A673 (cell line): ENCODE data around the gene FGFR1OP2. TPM values are rescaled to one million over a fixed set of nuclear protein-coding genes. Genes with fewer than 3 reads are reported as not detected.

Experiments used
- BruUV-seq: library from RNA; stranded (reverse); fragments of 400-500 nt; replicated peaks from 2 replicates; lab custom pipeline; 2021; lab: Mats Ljungman, UMichigan
- CTCF ChIA-PET: fragments of 300-600 bp; sonication (Branson Sonifier 250); formaldehyde crosslinking; loops from one replicate; lab custom pipeline; 2022; ENCODE audit warnings: antibody characterized with exemption; lab: Charles Lee
- POLR2A ChIA-PET: fragments of 300-600 bp; sonication (Branson Sonifier 250); formaldehyde crosslinking; loops from one replicate; lab custom pipeline; 2022; ENCODE audit warnings: antibody characterized with exemption; ENCODE audit not compliant: low non-redundant PET; lab: Charles Lee
- DNase-seq: peaks from one replicate; pipeline ENCODE4 v3.0.0-alpha.2; 2015; ENCODE audit warnings: low spot score
- H3K27ac ChIP-seq: fragments of 200-600 bp; sonication (generic); 2 replicates; pipeline ENCODE4 v1.5.1; 2016; ENCODE audit warnings: mixed run types, low read depth, mild to moderate bottlenecking, mixed read lengths, antibody characterized with exemption, low read length; ENCODE audit not compliant: poor library complexity, severe bottlenecking
- H3K27me3 ChIP-seq: fragments of 200-600 bp; sonication (generic); replicated peaks from 2 replicates; pipeline ENCODE4 v1.6.1; 2017; ENCODE audit warnings: mixed run types, low read depth, mild to moderate bottlenecking, mixed read lengths, antibody characterized with exemption, low read length; ENCODE audit not compliant: insufficient read depth, poor library complexity
- H3K36me3 ChIP-seq: fragments of 200-600 bp; sonication (generic); 2 replicates; pipeline ENCODE4 v1.6.1; 2016; ENCODE audit warnings: mixed run types, mild to moderate bottlenecking, mixed read lengths, antibody characterized with exemption, low read length; ENCODE audit not compliant: insufficient read depth, poor library complexity, severe bottlenecking
- H3K4me1 ChIP-seq: fragments of 200-600 bp; sonication (generic); 2 replicates; pipeline ENCODE4 v1.6.1; 2017; ENCODE audit warnings: mixed run types, mild to moderate bottlenecking, mixed read lengths, antibody characterized with exemption, low read length; ENCODE audit not compliant: insufficient read depth, poor library complexity, severe bottlenecking
- H3K4me3 ChIP-seq: fragments of 200-600 bp; sonication (generic); 2 replicates; pipeline ENCODE4 v1.5.1; 2016; ENCODE audit warnings: low read depth, mixed run types, mild to moderate bottlenecking, mixed read lengths, low read length; ENCODE audit not compliant: poor library complexity, severe bottlenecking
- H3K9me3 ChIP-seq: fragments of 200-600 bp; sonication (generic); 2 replicates; pipeline ENCODE4 v1.6.1; 2016; ENCODE audit warnings: mixed run types, low read depth, mild to moderate bottlenecking, mixed read lengths, antibody characterized with exemption, low read length; ENCODE audit not compliant: poor library complexity, severe bottlenecking
- EZH2 ChIP-seq: fragments of 200-600 bp; sonication (generic); IDR thresholded peaks from 2 replicates; pipeline ENCODE4 v1.6.1; 2017; ENCODE audit warnings: borderline replicate concordance, low read depth, mild to moderate bottlenecking, mixed read lengths, antibody characterized with exemption, low read length; ENCODE audit not compliant: poor library complexity, severe bottlenecking
- intact Hi-C: fragments of 100-400 bp; cut with micrococcal nuclease; formaldehyde crosslinking; loops from one replicate; pipeline ENCODE4 v1.10.0; 2022; ENCODE audit not compliant: unreplicated experiment
- total RNA-seq: library from RNA; stranded (reverse); gene quantifications from 2 replicates; pipeline ENCODE4 v1.2.3, GENCODE V29; 2021
- TF ChIP-seq, protein P1 (sequence below): fragments of 300-800, 200-600 bp; sonication (generic); conservative IDR thresholded peaks from 2 replicates; pipeline ENCODE4 v1.5.1; 2017; ENCODE audit warnings: low read depth, mild to moderate bottlenecking, antibody characterized with exemption, low read length, moderate library complexity, mixed read lengths

The FGFR1OP2 gene
- total RNA-seq, 1 experiment from 2014 or later: 40.3 TPM

DNA sequence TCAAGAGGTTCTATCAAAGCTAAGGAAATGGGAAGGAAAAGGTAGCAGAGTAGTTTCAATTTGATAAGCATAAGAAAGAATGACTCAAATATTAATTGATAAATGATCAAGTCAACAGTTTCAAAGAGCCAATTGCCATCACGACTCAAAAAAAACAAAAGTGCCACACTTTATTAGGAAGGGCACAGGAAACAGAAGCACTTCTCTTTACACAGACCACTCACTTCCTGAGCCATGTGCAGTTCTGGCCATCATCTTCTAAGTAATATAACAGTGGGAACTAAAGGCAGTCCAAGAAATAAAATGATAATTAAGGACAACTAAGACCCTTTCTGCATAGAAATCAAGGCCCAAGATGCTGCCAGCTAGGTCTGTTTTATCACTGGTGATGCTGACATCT, 62.7 kb downstream of the FGFR1OP2 start:
- POLR2A ChIA-PET: no interaction called here
- no TSS peak for BruUV-seq
- peaks cover 42% of the 10 kb centered on the region for H3K4me1 ChIP-seq

DNA sequence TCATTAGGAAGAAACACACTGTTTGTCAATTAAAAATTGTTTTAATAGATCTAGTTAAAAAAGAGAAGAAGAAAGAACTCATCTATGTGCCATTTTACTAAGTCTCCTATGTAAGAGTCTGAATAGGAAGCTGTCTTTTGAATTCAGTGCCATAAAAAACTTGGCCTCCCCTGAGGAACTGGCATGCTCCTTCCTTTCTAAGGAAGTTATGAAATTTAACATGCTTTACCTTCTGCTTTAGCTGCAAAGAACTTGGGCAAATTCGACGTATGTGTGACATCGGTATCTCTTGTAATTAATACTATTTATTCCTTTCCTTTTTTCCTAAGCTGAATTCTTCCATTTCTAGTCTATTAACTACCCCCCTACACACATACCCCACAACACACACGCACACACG, 63.4 kb downstream of the FGFR1OP2 start:
- TF ChIP-seq, protein P1, sequence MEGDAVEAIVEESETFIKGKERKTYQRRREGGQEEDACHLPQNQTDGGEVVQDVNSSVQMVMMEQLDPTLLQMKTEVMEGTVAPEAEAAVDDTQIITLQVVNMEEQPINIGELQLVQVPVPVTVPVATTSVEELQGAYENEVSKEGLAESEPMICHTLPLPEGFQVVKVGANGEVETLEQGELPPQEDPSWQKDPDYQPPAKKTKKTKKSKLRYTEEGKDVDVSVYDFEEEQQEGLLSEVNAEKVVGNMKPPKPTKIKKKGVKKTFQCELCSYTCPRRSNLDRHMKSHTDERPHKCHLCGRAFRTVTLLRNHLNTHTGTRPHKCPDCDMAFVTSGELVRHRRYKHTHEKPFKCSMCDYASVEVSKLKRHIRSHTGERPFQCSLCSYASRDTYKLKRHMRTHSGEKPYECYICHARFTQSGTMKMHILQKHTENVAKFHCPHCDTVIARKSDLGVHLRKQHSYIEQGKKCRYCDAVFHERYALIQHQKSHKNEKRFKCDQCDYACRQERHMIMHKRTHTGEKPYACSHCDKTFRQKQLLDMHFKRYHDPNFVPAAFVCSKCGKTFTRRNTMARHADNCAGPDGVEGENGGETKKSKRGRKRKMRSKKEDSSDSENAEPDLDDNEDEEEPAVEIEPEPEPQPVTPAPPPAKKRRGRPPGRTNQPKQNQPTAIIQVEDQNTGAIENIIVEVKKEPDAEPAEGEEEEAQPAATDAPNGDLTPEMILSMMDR: no peak
- TF ChIP-seq EZH2: no peak
- DNase-seq: peak; percentile 35
- intact Hi-C loops: no loop called here
- H3K9me3 ChIP-seq: no peaks in the 10 kb centered on the region
- H3K4me1 ChIP-seq: peaks cover 42% of the 10 kb centered on the region
- H3K27me3 ChIP-seq: no peaks in the 10 kb centered on the region
- POLR2A ChIA-PET: no interaction called here
- H3K4me3 ChIP-seq: no peak overlapping the region
- CTCF ChIA-PET: no interaction called here
- no peak overlapping the region for H3K27ac ChIP-seq
- no peaks in the 10 kb centered on the region for H3K36me3 ChIP-seq
- no TSS peak for BruUV-seq

More for the DNA sequence above, 62.7 kb downstream of the FGFR1OP2 start:
- Histone ChIP-seq H3K27me3 (no peaks in the 10 kb centered on the region), H3K36me3 (no peaks in the 10 kb centered on the region), H3K27ac (no peak overlapping the region), H3K9me3 (no peaks in the 10 kb centered on the region), H3K4me3 (no peak overlapping the region)
- DNase-seq: no peak
- TF ChIP-seq, protein P1: no peak
- no peak for TF ChIP-seq EZH2
- intact Hi-C loops: no loop called here
- CTCF ChIA-PET: no interaction called here

DNA sequence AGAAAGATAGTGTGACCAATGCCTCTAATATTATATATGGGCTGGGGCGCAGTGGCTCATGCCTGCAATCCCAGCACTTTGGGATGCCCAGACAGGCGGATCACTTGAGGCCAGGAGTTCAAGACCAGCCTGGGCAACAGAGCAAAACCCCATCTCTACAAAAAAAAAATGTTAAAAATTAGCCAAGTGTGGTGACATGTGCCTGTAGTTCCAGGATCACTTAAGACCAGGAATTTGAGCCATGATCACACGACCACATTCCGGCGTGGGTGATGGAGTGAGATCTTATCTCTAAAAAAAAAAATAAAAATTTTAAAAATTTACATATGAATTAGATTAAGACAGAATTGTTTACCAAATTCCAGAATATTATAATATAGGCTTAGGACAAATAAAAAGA, 63.9 kb downstream of the FGFR1OP2 start:
- TF ChIP-seq EZH2: no peak
- TF ChIP-seq, protein P1: no peak
- ChIA-PET CTCF (no interaction called here), POLR2A (no interaction called here)
- H3K27me3 ChIP-seq: no peaks in the 10 kb centered on the region
- no peaks in the 10 kb centered on the region for H3K9me3 ChIP-seq
- peaks cover 42% of the 10 kb centered on the region for H3K4me1 ChIP-seq
- DNase-seq: no peak
- no peaks in the 10 kb centered on the region for H3K36me3 ChIP-seq
- no TSS peak for BruUV-seq
- intact Hi-C loops: no loop called here
- no peak overlapping the region for H3K4me3 ChIP-seq
- H3K27ac ChIP-seq: no peak overlapping the region
